Activated T-helper 2 cell treated with anti-CD3 and anti-CD28 coated beads, Interferon-gamma antibody, Interleukin-2, Interleukin-4, amounts not matched to agents 10 μg/mL and 5 μg/mL and 100 μg/mL, durations not matched to agents 14 hours and 24 hours and 36 hours (primary cell): Measurements from ENCODE around the gene NRIP1. TPM values are rescaled to one million over a fixed set of nuclear protein-coding genes. Genes with fewer than 3 reads are reported as not detected.

Source experiments
- DNase-seq: peaks from one replicate; pipeline ENCODE4 v3.0.0; 2021; ENCODE audit warnings: low spot score
- H3K27ac Mint-ChIP-seq: one replicate; pipeline ENCODE4 v1.8.0; 2021; ENCODE audit warnings: mixed read lengths
- H3K27me3 Mint-ChIP-seq: one replicate; pipeline ENCODE4 v1.8.0; 2021; ENCODE audit warnings: low read depth, mixed read lengths
- H3K36me3 Mint-ChIP-seq: one replicate; pipeline ENCODE4 v1.8.0; 2021; ENCODE audit warnings: low read depth, mixed read lengths
- H3K4me1 Mint-ChIP-seq: one replicate; pipeline ENCODE4 v1.8.0; 2021; ENCODE audit warnings: low read depth, mixed read lengths
- H3K4me3 Mint-ChIP-seq: one replicate; pipeline ENCODE4 v1.8.0; 2021; ENCODE audit warnings: low read depth, mild to moderate bottlenecking, moderate library complexity, mixed read lengths
- H3K9me3 Mint-ChIP-seq: one replicate; pipeline ENCODE4 v1.8.0; 2021; ENCODE audit warnings: mixed read lengths
- intact Hi-C: fragments of 100-400 bp; cut with micrococcal nuclease; formaldehyde crosslinking; loops from one replicate; pipeline ENCODE4 v1.15.1; 2023
- total RNA-seq: library from RNA; stranded (reverse); gene quantifications from 2 replicates; pipeline ENCODE4 v1.2.3, GENCODE V29; 2022

The NRIP1 gene
- total RNA-seq, 1 donor from 2014 or later, result 7.9 TPM

GRCh38 chr21:15009837-15010363, 54.9 kb downstream of the NRIP1 start:
- no peaks in the 10 kb centered on the region for H3K27me3 Mint-ChIP-seq
- no peaks in the 10 kb centered on the region for H3K36me3 Mint-ChIP-seq
- H3K27ac Mint-ChIP-seq, result no peak overlapping the region
- intact Hi-C loops, result no loop called here
- DNase-seq, result no peak
- H3K4me3 Mint-ChIP-seq, result no peak overlapping the region
- peaks cover 14% of the 10 kb centered on the region for H3K4me1 Mint-ChIP-seq
- H3K9me3 Mint-ChIP-seq, result no peaks in the 10 kb centered on the region

GRCh38 chr21:15007716-15008296, 57.0 kb downstream of the NRIP1 start:
- Mint-ChIP-seq H3K4me3 (no peak overlapping the region), H3K9me3 (no peaks in the 10 kb centered on the region), H3K27me3 (no peaks in the 10 kb centered on the region), H3K36me3 (no peaks in the 10 kb centered on the region), H3K27ac (no peak overlapping the region), H3K4me1 (peaks cover 27% of the 10 kb centered on the region)
- intact Hi-C loops, result no loop called here
- no peak for DNase-seq

GRCh38 chr21:15006594-15007230, 58.1 kb downstream of the NRIP1 start:
- Mint-ChIP-seq H3K36me3 (no peaks in the 10 kb centered on the region), H3K4me3 (no peak overlapping the region), H3K9me3 (no peaks in the 10 kb centered on the region), H3K27me3 (no peaks in the 10 kb centered on the region), H3K27ac (no peak overlapping the region), H3K4me1 (peaks cover 33% of the 10 kb centered on the region)
- no peak for DNase-seq
- intact Hi-C loops, result no loop called here

- no peaks in the 10 kb centered on the region for H3K36me3 Mint-ChIP-seq
- intact Hi-C loops, result no loop called here
- H3K4me1 Mint-ChIP-seq, result peaks cover 37% of the 10 kb centered on the region
- H3K9me3 Mint-ChIP-seq, result no peaks in the 10 kb centered on the region
- H3K27me3 Mint-ChIP-seq, result no peaks in the 10 kb centered on the region
- H3K27ac Mint-ChIP-seq, result peak overlapping the region; percentile 4
- peak overlapping the region; percentile 49 for H3K4me3 Mint-ChIP-seq
- DNase-seq, result no peak
Measured at GRCh38 chr21:15005391-15005790, 59.4 kb downstream of the NRIP1 start.

DNA sequence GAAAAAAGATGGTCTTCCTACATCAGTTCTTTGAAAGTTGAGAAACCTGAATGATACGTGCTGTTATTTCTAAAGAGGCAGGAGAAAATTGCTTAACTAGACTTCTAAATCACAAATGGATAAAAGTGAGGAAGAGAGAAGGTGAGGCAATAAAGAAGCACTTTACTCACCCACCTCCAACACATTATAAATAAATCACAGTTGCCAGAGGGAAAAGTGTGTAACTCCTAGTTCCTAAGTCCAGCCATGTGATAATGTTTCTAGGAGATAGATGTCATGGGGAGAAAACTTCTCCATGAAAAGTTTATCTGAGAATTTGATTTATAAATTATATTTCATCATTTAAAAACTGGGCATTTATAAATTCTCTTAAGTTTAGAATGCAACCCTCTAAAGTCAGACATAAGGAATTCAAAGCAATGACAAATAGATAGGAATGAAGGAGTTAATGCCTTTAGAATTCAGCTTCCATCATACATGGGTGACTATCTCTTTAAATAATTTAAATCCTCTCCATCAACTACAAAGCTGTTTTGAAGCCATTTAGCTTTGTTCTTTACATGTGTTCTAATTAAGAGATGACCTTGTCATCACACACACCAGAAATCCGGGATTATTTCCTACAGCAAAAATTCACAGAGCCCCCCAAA, 60.0 kb downstream of the NRIP1 start:
- Mint-ChIP-seq H3K27me3 (no peaks in the 10 kb centered on the region), H3K27ac (peak overlapping the region; percentile 4), H3K36me3 (no peaks in the 10 kb centered on the region), H3K9me3 (no peaks in the 10 kb centered on the region), H3K4me1 (peaks cover 37% of the 10 kb centered on the region), H3K4me3 (peak overlapping the region; percentile 49)
- intact Hi-C loops, result loop anchor here (5.0 kb wide), 1 partner anchor 47 kb away; no protein-coding TSS in a partner anchor
- DNase-seq, result no peak

- H3K36me3 Mint-ChIP-seq, result no peaks in the 10 kb centered on the region
- no peaks in the 10 kb centered on the region for H3K9me3 Mint-ChIP-seq
- H3K27ac Mint-ChIP-seq, result no peak overlapping the region
- H3K4me1 Mint-ChIP-seq, result peaks cover 37% of the 10 kb centered on the region
- H3K27me3 Mint-ChIP-seq, result no peaks in the 10 kb centered on the region
- no peak overlapping the region for H3K4me3 Mint-ChIP-seq
- intact Hi-C loops, result loop anchor here (5.0 kb wide), 1 partner anchor 49 kb away; no protein-coding TSS in a partner anchor
- no peak for DNase-seq
Measured at GRCh38 chr21:15003463-15004135, 61.2 kb downstream of the NRIP1 start.

DNA sequence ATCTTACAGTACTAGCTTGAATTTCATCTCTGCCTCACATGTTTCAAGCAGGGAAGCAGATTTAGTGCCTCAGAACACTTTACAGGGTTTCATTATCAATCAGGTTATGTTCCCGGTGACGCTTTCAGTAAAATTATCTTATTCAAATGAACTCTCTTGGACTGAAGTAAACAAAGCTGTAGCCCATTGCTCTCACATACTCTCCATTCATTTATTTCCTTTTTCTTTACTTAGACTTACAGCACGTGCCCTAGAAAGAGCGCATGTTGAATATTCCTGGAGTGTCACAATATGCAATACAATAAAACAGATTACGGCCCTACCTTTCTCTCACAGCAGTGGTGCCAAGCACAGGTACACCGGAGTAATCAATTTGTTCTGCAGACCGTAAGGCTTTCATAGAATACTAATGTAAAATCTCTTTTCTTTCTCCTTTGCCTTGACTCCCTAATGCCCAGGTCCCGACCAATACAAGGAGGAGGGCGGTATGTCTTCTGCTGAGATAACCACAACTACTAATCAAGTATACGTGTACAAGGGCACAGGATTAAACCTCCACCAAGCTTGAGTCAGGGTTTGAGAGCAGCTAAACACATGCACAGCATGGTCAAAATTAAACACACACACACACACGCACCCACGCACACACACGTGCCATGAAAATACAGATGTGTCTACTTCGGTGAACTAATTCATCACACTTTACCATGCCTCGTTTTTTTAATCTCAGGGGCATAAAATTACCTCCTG, 62.8 kb downstream of the NRIP1 start:
- Mint-ChIP-seq H3K36me3 (no peaks in the 10 kb centered on the region), H3K4me1 (peaks cover 37% of the 10 kb centered on the region), H3K9me3 (no peaks in the 10 kb centered on the region), H3K27ac (no peak overlapping the region), H3K4me3 (no peak overlapping the region), H3K27me3 (no peaks in the 10 kb centered on the region)
- no peak for DNase-seq
- intact Hi-C loops, result loop anchor here (5.0 kb wide), 1 partner anchor 50 kb away; no protein-coding TSS in a partner anchor

DNA sequence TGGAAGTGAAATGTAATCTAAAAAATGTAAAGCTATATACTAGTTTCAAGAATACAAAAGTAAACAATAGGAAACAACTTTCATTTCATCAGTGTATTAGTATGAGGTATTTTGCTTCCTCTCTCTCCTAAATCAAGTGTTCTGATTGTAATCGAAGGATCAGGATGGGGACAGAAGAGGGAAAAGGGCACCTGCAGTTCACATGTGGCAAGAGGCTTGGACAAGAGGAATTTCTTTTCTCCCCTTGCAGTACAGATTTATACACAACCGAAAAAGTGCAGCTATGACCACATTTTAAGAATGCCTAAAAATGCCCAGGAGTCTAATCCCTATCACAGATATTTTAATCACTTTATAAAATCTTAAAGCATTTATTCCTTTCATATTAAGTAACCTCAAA, 63.7 kb downstream of the NRIP1 start:
- H3K4me1 Mint-ChIP-seq, result peaks cover 31% of the 10 kb centered on the region
- H3K27ac Mint-ChIP-seq, result no peak overlapping the region
- DNase-seq, result no peak
- H3K4me3 Mint-ChIP-seq, result no peak overlapping the region
- no peaks in the 10 kb centered on the region for H3K36me3 Mint-ChIP-seq
- intact Hi-C loops, result loop anchor here (5.0 kb wide), 1 partner anchor 51 kb away; no protein-coding TSS in a partner anchor
- H3K9me3 Mint-ChIP-seq, result no peaks in the 10 kb centered on the region
- no peaks in the 10 kb centered on the region for H3K27me3 Mint-ChIP-seq

GRCh38 chr21:15000081-15000480, 64.7 kb downstream of the NRIP1 start:
- H3K9me3 Mint-ChIP-seq, result no peaks in the 10 kb centered on the region
- intact Hi-C loops, result loop anchor here (5.0 kb wide), 1 partner anchor 52 kb away; no protein-coding TSS in a partner anchor
- no peaks in the 10 kb centered on the region for H3K27me3 Mint-ChIP-seq
- no peak for DNase-seq
- H3K4me1 Mint-ChIP-seq, result peaks cover 24% of the 10 kb centered on the region
- H3K27ac Mint-ChIP-seq, result no peak overlapping the region
- no peak overlapping the region for H3K4me3 Mint-ChIP-seq
- H3K36me3 Mint-ChIP-seq, result no peaks in the 10 kb centered on the region

GRCh38 chr21:14998784-14999183, 66.0 kb downstream of the NRIP1 start:
- no peaks in the 10 kb centered on the region for H3K27me3 Mint-ChIP-seq
- no peak overlapping the region for H3K27ac Mint-ChIP-seq
- no peaks in the 10 kb centered on the region for H3K36me3 Mint-ChIP-seq
- peaks cover 14% of the 10 kb centered on the region for H3K4me1 Mint-ChIP-seq
- no peak for DNase-seq
- intact Hi-C loops, result no loop called here
- no peak overlapping the region for H3K4me3 Mint-ChIP-seq
- no peaks in the 10 kb centered on the region for H3K9me3 Mint-ChIP-seq

DNA sequence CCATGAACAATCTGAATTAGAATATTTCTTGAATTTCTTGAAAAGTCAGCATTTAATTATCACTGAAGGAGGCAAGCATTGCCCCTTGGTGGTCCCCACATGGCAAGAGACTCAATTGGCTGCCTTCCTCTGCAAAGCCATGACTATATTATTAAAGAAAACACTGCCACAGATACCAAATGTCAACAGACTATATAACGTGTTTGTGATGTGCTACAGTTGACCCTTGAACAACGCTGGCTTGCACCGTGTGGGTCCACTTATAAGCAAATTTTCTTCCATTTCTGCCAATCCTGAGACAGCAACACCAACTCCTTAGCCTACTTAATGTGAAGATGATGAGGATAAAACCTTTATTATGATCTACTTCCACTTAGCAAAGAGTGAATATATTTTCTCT, 66.5 kb downstream of the NRIP1 start:
- H3K4me1 Mint-ChIP-seq, result peaks cover 10% of the 10 kb centered on the region
- H3K36me3 Mint-ChIP-seq, result no peaks in the 10 kb centered on the region
- no peak overlapping the region for H3K4me3 Mint-ChIP-seq
- intact Hi-C loops, result no loop called here
- no peak for DNase-seq
- H3K9me3 Mint-ChIP-seq, result no peaks in the 10 kb centered on the region
- H3K27me3 Mint-ChIP-seq, result no peaks in the 10 kb centered on the region
- H3K27ac Mint-ChIP-seq, result no peak overlapping the region
